SH-SY5Y (cell line): Measurements from ENCODE around the gene ST6GALNAC4.

ENCODE experiments used
- GATA2 ChIP-seq: IDR thresholded peaks from 2 replicates; pipeline ENCODE4 v1.6.1; 2011; ENCODE audit warnings: mild to moderate bottlenecking, low read depth, low read length
- GATA3 ChIP-seq: IDR thresholded peaks from 2 replicates; pipeline ENCODE4 v1.6.1; 2011; ENCODE audit warnings: low read depth, mild to moderate bottlenecking, low read length, moderate library complexity

DNA sequence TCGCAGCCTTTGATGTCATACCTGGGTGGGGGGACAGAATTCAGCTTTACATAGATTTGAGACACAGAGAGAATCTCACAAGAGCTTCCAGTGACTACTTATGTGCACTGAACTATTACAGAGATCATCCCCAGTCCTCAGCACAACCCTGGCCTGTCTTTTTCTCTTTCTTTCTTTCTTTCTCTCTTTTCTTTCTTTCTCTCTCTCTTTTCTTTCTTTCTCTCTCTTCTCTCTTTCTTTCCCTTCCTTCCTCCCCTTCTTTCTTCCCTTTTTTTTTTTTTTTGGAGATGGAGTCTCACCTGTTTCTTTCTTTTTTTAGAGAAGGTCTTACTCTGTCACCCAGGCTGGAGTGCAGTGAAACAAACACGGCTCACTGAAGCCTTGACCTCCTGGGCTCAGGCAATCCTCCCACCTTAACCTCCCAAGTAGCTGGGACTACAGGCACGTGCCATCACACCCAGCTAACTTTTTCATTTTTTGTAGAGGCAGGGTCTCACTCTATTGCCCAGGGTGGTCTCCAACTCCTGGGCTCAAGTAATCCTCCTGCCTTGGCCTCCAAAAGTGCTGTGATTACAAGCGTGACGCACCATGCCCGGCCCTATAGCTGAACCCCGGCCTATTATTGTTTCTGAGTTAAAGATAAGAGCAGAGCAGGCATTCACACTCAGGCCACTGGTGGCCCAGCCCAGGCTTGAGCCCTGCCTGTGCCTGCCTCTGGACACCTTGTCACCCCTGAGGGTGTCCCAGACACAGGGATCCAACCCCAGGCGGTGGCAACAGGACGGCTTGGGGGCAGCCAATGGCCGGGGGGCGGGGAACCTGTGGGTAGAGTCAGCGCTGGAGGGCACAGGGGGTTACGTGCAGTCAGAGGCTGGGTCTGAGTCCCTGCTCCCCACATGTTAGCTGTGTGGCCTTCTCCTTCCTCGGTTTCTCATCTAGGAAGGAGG is 9.4 kb upstream of the ST6GALNAC4 start:
- TF ChIP-seq GATA3 (no peak), GATA2 (no peak)
